SK-N-SH (cell line): ENCODE measurements around the gene AK5.

Source experiments
- CHD2 ChIP-seq: fragments of 150-350 bp; IDR thresholded peaks from 2 replicates; pipeline ENCODE4 v1.6.1; 2018; ENCODE audit warnings: low read length; ENCODE audit not compliant: partially characterized antibody
- ELF1 ChIP-seq: IDR thresholded peaks from 2 replicates; pipeline ENCODE4 v1.4.0; 2012
- FOXM1 ChIP-seq: IDR thresholded peaks from 2 replicates; pipeline ENCODE4 v1.4.0; 2012; ENCODE audit warnings: low read depth, mild to moderate bottlenecking
- JUND ChIP-seq: IDR thresholded peaks from 2 replicates; pipeline ENCODE4 v1.4.0; 2012
- MAX ChIP-seq: IDR thresholded peaks from 2 replicates; pipeline ENCODE4 v1.4.0; 2012; ENCODE audit warnings: low read depth
- MXI1 ChIP-seq: IDR thresholded peaks from 2 replicates; pipeline ENCODE4 v1.6.1; 2012; ENCODE audit warnings: mild to moderate bottlenecking, low read depth, low read length, improper control_type of control experiment
- NRF1 ChIP-seq: IDR thresholded peaks from 2 replicates; pipeline ENCODE4 v1.6.1; 2012; ENCODE audit warnings: low read depth, mild to moderate bottlenecking, low read length
- POLR2AphosphoS5 ChIP-seq: IDR thresholded peaks from 2 replicates; pipeline ENCODE4 v1.6.1; 2012; ENCODE audit warnings: low read depth, low read length
- SIN3A ChIP-seq: IDR thresholded peaks from 2 replicates; pipeline ENCODE4 v1.6.1; 2012; ENCODE audit warnings: low read depth, mild to moderate bottlenecking, low read length, moderate library complexity, borderline replicate concordance
- SMC3 ChIP-seq: IDR thresholded peaks from 2 replicates; pipeline ENCODE4 v1.6.1; 2012; ENCODE audit warnings: low read depth, low read length, improper control_type of control experiment
- TCF12 ChIP-seq: IDR thresholded peaks from 2 replicates; pipeline ENCODE4 v1.4.0; 2012
- TF ChIP-seq, protein P1 (sequence below): fragments of 200-600 bp; sonication (generic); IDR thresholded peaks from 2 replicates; pipeline ENCODE4 v1.6.1; 2017; ENCODE audit warnings: antibody characterized with exemption, mild to moderate bottlenecking, moderate library complexity
- TF ChIP-seq, protein P2 (sequence below): fragments of 150-350 bp; IDR thresholded peaks from 2 replicates; pipeline ENCODE4 v1.6.1; 2017; ENCODE audit warnings: antibody characterized with exemption, low read length, low read depth, borderline replicate concordance
- TF ChIP-seq, protein P3 (sequence below): IDR thresholded peaks from 2 replicates; pipeline ENCODE4; 2012

- no peak for TF ChIP-seq TCF12
- TF ChIP-seq JUND = no peak
- TF ChIP-seq SMC3 = 0 out of 2 replicates have a peak, but pooled peaks have one; percentile 1
- TF ChIP-seq MXI1 = no peak; the same call in 1 of the 2 replicates
- TF ChIP-seq, protein P1, sequence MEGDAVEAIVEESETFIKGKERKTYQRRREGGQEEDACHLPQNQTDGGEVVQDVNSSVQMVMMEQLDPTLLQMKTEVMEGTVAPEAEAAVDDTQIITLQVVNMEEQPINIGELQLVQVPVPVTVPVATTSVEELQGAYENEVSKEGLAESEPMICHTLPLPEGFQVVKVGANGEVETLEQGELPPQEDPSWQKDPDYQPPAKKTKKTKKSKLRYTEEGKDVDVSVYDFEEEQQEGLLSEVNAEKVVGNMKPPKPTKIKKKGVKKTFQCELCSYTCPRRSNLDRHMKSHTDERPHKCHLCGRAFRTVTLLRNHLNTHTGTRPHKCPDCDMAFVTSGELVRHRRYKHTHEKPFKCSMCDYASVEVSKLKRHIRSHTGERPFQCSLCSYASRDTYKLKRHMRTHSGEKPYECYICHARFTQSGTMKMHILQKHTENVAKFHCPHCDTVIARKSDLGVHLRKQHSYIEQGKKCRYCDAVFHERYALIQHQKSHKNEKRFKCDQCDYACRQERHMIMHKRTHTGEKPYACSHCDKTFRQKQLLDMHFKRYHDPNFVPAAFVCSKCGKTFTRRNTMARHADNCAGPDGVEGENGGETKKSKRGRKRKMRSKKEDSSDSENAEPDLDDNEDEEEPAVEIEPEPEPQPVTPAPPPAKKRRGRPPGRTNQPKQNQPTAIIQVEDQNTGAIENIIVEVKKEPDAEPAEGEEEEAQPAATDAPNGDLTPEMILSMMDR = no peak
- no peak for TF ChIP-seq NRF1
- TF ChIP-seq ELF1 = no peak
- TF ChIP-seq, protein P2, sequence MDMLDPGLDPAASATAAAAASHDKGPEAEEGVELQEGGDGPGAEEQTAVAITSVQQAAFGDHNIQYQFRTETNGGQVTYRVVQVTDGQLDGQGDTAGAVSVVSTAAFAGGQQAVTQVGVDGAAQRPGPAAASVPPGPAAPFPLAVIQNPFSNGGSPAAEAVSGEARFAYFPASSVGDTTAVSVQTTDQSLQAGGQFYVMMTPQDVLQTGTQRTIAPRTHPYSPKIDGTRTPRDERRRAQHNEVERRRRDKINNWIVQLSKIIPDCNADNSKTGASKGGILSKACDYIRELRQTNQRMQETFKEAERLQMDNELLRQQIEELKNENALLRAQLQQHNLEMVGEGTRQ = no peak
- TF ChIP-seq FOXM1 = no peak
- TF ChIP-seq CHD2 = no peak
- TF ChIP-seq MAX = peak; percentile 38; the same call in 1 of the 2 replicates
- TF ChIP-seq, protein P3, sequence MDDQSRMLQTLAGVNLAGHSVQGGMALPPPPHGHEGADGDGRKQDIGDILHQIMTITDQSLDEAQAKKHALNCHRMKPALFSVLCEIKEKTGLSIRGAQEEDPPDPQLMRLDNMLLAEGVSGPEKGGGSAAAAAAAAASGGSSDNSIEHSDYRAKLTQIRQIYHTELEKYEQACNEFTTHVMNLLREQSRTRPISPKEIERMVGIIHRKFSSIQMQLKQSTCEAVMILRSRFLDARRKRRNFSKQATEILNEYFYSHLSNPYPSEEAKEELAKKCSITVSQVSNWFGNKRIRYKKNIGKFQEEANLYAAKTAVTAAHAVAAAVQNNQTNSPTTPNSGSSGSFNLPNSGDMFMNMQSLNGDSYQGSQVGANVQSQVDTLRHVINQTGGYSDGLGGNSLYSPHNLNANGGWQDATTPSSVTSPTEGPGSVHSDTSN = no peak
- TF ChIP-seq POLR2AphosphoS5 = no peak
- TF ChIP-seq SIN3A = no peak
Measured at GRCh38 chr1:77282187-77282865, 507 bp downstream of the AK5 start.
